Measurements from ENCODE around the gene DLGAP1. TPM values are rescaled to one million over a fixed set of nuclear protein-coding genes. Genes with fewer than 3 reads are reported as not detected.
A peak's percentile ranks its signal among the peaks of the same experiment; 100 is the strongest.

The DLGAP1 gene
- total and polyA plus RNA-seq, 7 donors, result 0.13 to 2.6 (median 1.3) TPM; not detected in 1

- 2 to 18% methylated on average over 8 of the region's 8 CpGs for WGBS, 2 donors
- Histone ChIP-seq H3K27ac (peak overlapping the region; percentile 87 to 98 (median 94)), H3K4me1 (peaks cover 0 to 53% (median 44%) of the 10 kb centered on the region in 4 donors), H3K9me3 (no peaks in the 10 kb centered on the region), H3K4me3 (peak overlapping the region; percentile 28 to 51 (median 48)), H3K36me3 (no peaks in the 10 kb centered on the region), H3K27me3 (no peaks in the 10 kb centered on the region)
- DNase-seq, result no peak
- no peak for TF ChIP-seq EP300 (IDR thresholded peaks at IDR 0.05)
- intact Hi-C loops (cut with DNase I), result loop anchor here (2.0 to 5.0 kb wide), 4 partner anchors 142 to 333 kb away; partner anchors contain the start of gene MYL12B
These were observed 860.2 kb downstream of the DLGAP1 start for GRCh38 chr18:3594760-3595368.

- Histone ChIP-seq H3K9me3 (no peaks in the 10 kb centered on the region), H3K4me1 (peaks cover 0 to 53% (median 44%) of the 10 kb centered on the region in 4 donors), H3K27ac (peak overlapping the region; percentile 87 to 98 (median 94)), H3K27me3 (no peaks in the 10 kb centered on the region), H3K36me3 (no peaks in the 10 kb centered on the region), H3K4me3 (peak overlapping the region; percentile 28 to 51 (median 48))
- WGBS, 2 donors, result 0% methylated on average over 17 of the region's 17 CpGs
- TF ChIP-seq EP300 (IDR thresholded peaks at IDR 0.05) (peak; percentile 44 to 91 (median 68)), POLR2A (IDR thresholded peaks at IDR 0.05) (peak in 1 of 2 donors; percentile 71), CTCF (IDR thresholded peaks at IDR 0.05) (peak; percentile 74 to 95 (median 92)), POLR2AphosphoS5 (IDR thresholded peaks at IDR 0.05) (peak; percentile 86 to 95 (median 92))
- intact Hi-C loops (cut with DNase I), result loop anchor here (2.0 to 5.0 kb wide), 4 partner anchors 73 to 311 kb away; no protein-coding TSS in a partner anchor
- peak; percentile 95 for DNase-seq
These were observed 861.0 kb downstream of the DLGAP1 start for GRCh38 chr18:3593904-3594759.

DNA sequence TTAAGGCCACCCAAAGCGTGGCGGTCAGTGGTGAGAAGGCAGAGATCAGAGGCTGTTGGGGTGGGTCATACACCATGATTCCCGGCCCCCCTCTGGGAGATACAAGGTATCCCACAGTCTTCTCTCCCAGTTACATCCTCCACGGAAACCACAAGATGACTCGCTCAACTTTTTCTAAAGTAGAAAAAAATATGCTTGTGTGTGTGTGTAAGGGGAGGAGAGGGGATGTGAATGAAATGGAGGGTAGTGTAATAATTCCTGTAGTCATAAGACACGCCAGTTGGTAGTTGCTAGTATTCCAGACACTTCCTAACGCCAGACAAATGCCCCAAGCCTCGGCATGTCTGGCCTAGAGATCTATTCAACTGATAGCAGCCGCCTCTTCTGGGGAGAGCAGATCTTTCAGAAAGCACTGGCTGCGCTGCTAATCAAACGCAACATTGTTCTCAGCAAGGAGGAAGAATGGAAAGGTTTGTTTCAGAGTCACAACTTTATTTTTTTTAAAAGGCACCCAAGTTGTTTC lies 861.7 kb downstream of the DLGAP1 start:
- H3K9me3 ChIP-seq, result no peaks in the 10 kb centered on the region
- peaks cover 0 to 53% (median 44%) of the 10 kb centered on the region in 4 donors for H3K4me1 ChIP-seq
- intact Hi-C loops (cut with DNase I), result loop anchor here (2.0 to 5.0 kb wide), 2 partner anchors 73 to 246 kb away; no protein-coding TSS in a partner anchor
- H3K4me3 ChIP-seq, result peak overlapping the region in 3 of 4 donors; percentile 46 to 51 (median 50)
- H3K27ac ChIP-seq, result peak overlapping the region; percentile 87 to 98 (median 94)
- TF ChIP-seq CTCF (IDR thresholded peaks at IDR 0.05) (no peak), POLR2A (IDR thresholded peaks at IDR 0.05) (no peak), POLR2AphosphoS5 (IDR thresholded peaks at IDR 0.05) (no peak), EP300 (IDR thresholded peaks at IDR 0.05) (no peak)
- no peaks in the 10 kb centered on the region for H3K36me3 ChIP-seq
- no peak for DNase-seq
- WGBS, 2 donors, result 18 to 20% methylated on average over 11 of the region's 11 CpGs
- H3K27me3 ChIP-seq, result no peaks in the 10 kb centered on the region

- Histone ChIP-seq H3K4me3 (no peak overlapping the region), H3K27me3 (no peaks in the 10 kb centered on the region), H3K27ac (peak overlapping the region; percentile 87 to 98 (median 94)), H3K4me1 (peaks cover 0 to 50% (median 41%) of the 10 kb centered on the region in 4 donors), H3K36me3 (no peaks in the 10 kb centered on the region), H3K9me3 (no peaks in the 10 kb centered on the region)
- intact Hi-C loops (cut with DNase I), result loop anchor here (2.0 to 5.0 kb wide), 2 partner anchors 74 to 246 kb away; no protein-coding TSS in a partner anchor
- no peak for DNase-seq
- TF ChIP-seq POLR2AphosphoS5 (IDR thresholded peaks at IDR 0.05) (no peak), CTCF (IDR thresholded peaks at IDR 0.05) (no peak), EP300 (IDR thresholded peaks at IDR 0.05) (no peak), POLR2A (IDR thresholded peaks at IDR 0.05) (no peak)
- 55 to 68% methylated on average over 6 of the region's 6 CpGs for WGBS, 2 donors
These were observed 862.2 kb downstream of the DLGAP1 start for GRCh38 chr18:3592864-3593263.
